AG09309 (cell line): ENCODE measurements around the gene PCNX2.

Source experiments
- DNase-seq: peaks from one replicate; pipeline ENCODE4 v3.0.0-alpha.2; 2010; ENCODE audit warnings: low read depth
- H3K4me3 ChIP-seq: 2 replicates; pipeline ENCODE4 v1.5.1; 2011; ENCODE audit warnings: mild to moderate bottlenecking, low read depth, low read length, moderate library complexity; ENCODE audit not compliant: control insufficient read depth
- TF ChIP-seq, protein P1 (sequence below): IDR thresholded peaks from 2 replicates; pipeline ENCODE4 v1.5.1; 2011; ENCODE audit warnings: mild to moderate bottlenecking, low read depth, low read length, inconsistent platforms; ENCODE audit not compliant: insufficient read depth, control insufficient read depth; ENCODE audit errors: missing control alignments

Gene PCNX2

DNA sequence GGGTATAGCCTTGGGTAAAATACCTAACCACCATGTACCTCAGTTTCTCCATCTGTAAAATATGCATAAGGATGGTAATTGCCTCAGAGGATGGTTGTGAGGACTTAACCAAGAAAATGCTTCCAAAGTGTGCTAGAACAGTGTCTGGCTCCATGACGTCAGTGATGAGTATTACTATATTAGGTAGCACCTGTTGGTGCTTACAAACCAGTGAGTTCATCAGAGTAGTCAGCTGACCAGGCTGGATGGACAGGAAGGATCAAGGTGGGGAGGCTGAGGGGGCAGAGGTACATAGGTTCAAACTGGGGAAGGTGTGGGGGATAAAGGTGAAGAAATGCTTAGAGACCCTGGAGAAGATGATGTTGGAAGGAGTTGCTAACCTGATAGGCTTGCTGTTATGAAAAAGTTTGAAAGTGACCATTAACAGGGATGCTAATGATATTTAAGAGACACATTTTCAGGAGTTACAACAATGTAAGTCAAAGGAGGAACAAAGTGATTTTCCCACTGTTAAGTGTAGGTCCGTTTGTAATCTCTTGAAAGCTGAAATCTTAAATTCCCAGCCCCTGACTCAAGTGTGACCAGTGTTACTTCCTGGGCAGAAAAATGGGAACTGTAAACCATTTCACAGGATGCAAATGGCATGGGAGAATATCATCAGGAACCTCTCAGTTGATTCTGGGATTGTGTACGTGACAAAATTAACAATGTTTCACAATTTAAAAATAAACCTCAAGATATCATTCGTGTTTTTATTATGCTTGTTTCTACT, 340.7 kb downstream of the PCNX2 start:
- no peak overlapping the region for H3K4me3 ChIP-seq
- TF ChIP-seq, protein P1, sequence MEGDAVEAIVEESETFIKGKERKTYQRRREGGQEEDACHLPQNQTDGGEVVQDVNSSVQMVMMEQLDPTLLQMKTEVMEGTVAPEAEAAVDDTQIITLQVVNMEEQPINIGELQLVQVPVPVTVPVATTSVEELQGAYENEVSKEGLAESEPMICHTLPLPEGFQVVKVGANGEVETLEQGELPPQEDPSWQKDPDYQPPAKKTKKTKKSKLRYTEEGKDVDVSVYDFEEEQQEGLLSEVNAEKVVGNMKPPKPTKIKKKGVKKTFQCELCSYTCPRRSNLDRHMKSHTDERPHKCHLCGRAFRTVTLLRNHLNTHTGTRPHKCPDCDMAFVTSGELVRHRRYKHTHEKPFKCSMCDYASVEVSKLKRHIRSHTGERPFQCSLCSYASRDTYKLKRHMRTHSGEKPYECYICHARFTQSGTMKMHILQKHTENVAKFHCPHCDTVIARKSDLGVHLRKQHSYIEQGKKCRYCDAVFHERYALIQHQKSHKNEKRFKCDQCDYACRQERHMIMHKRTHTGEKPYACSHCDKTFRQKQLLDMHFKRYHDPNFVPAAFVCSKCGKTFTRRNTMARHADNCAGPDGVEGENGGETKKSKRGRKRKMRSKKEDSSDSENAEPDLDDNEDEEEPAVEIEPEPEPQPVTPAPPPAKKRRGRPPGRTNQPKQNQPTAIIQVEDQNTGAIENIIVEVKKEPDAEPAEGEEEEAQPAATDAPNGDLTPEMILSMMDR, result no peak
- no peak for DNase-seq

DNA sequence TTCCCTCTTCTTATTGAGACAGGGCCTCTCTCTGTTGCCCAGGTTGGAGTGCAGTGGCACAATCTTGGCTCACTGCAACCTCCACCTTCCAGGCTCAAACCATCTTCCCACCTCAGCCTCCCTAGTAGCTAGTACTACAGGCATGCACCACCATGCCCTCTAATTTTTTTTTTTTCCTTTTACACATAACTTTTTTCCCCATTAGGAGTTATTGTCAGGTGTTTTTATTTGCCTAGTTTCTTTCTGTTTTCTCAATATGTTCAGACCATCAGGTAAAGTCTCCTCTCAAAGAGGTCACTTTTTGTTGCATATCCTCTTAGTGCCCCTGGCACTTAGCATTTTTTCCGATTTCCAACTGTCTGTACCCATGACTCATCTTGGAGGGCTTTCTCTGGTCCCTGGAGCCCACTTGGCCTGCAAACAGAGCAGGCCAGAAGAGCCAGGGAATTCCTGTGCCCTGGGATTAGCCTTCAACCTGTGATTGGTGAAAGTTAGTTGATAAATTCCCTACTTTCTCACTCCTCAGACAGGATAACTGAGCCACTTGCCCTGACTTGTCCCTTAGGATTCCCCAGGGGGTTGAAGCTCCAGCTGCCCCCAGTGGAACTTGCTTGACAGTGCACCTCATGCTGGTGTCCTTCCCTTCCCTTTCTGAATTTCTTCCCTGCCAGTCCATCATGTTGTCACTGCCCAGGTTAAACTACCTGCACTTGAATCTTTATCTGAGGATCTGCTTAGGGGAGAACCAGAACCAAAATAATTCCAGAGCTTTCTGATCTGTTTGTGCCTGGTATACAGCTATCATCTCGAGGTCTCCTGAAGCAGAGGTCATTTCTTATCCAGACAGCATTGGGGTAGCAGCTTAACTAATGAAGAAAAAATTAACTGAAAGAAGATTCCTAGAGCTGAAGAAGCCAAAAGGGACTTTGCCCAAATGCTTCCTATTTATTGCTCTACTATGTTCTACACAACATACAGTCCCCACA, 342.7 kb downstream of the PCNX2 start:
- TF ChIP-seq, protein P1, result peak; percentile 76
- H3K4me3 ChIP-seq, result no peak overlapping the region
- no peak for DNase-seq

DNA sequence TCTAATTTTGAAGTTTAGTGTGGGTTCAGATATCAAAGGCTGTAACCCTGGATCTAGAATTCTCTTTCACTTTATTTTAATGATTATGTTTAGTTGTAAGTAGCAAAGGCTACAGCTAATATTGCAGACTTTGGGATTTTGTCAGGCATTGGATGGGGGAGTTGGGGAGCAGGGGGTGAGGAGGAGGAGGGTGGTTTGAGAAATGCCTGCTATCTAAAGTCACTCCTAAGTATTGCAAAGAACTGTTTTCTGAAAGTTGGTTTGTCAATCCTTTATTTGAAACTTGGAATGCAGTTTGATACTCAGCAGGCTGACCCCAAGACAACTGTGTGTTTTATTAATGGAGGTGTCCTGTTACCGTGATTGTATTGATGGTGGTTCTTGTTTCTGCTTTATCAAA, 343.9 kb downstream of the PCNX2 start:
- no peak for DNase-seq
- TF ChIP-seq, protein P1, result no peak
- H3K4me3 ChIP-seq, result no peak overlapping the region

DNA sequence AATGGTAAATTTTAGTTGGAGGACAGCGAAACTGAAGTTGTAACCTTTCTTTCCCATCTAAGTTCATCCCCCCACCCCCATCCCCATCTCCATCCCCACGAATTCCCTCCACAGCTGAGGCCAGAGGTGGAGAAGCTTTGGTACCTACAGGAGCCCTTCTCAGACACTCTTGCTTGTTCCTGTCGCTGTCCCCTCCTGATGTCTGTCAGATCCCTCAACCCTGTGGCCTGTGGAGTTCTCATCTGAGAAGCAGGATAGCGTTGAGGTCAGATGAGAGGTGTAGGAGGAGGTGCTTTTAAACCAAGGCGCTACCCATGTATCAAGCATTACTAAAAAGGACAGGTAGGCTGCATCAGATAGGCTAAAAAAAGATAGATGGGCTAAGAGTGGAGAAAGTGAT, 344.3 kb downstream of the PCNX2 start:
- TF ChIP-seq, protein P1, result no peak
- DNase-seq, result no peak
- peak overlapping the region; percentile 100 for H3K4me3 ChIP-seq

DNA sequence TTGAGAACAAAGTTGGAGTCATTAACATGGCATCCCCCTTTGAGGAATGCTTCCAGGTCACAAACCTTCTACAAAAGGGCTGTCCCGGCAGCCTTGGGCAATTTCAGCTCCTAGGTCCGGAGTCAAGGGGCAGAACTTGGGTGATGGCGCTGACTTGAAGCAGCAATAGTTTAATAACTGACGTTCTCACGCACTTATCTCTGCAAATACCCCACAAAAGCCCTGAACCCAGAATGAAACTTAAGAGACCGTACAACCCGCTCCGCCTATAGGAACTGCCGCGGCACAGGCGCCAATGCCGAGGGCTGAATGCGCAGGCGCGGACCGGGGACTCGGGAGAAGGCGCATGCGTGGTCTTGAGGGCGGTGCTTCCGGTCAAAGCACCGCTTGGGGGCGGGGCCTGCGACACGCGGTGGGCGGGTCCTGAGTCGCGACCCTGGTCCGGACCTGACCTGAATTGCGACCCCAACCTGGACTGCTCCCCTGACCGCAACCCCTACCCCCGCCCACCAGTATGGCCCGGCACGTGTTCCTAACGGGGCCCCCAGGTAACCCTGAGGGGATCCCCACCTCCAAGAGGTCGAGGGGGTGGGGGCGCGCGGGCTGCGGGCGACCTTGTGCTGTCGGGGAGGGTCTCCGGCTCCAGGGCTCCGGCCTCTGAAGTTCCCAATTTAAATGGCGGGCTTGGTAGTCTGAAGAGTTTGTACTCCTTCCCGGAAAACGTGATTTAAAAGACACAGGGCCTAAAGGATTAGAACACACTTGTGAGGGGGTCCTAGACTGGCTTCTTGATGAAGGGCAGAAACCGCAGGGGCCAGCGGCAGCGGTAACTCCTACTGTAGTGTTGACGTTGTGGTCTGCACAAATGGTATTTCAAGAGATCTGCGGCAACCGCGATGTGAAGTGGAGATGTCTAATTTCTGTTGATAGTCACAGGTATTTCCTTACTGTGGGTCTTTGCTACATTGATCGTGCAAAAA, 345.0 kb downstream of the PCNX2 start, which contains the start of gene NTPCR:
TSS of gene NTPCR (plus strand) at position 415 of the 980 bp plus-strand sequence. CDS start at position 515, 100 bp downstream.
- TF ChIP-seq, protein P1, result no peak
- peak within 1 kb of the TSS; percentile 100 for H3K4me3 ChIP-seq
- DNase-seq, result peak; percentile 58

DNA sequence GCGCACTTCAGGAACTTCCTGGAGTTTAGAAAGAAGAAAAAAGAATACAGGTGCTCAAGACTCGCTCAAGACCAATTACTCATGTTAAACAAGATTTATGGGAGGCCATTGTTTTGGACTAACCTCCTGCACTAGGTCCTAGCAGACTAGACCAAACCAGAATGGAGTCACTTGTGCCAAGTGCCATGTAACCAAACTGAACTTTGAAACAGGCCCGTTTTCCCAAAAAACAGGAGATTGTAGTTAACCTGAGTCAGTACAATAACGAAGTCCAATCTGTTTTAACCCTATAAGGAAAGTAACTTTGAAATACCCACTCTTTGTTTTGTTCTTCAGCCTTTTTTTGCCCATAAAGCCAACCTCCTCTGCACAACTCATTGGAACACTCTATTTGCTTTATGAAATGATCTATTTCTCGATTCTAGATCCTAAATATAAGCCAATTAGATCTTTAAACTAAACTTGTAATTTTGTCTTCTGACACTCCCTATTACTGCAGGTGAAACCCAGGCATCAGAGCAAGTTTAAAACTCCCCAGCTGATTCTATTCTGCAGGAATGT, 345.8 kb downstream of the PCNX2 start:
- no peak for DNase-seq
- TF ChIP-seq, protein P1, result no peak
- peak overlapping the region; percentile 100 for H3K4me3 ChIP-seq
